ENCODE results near the gene JMJD1C.

JMJD1C gene

DNA sequence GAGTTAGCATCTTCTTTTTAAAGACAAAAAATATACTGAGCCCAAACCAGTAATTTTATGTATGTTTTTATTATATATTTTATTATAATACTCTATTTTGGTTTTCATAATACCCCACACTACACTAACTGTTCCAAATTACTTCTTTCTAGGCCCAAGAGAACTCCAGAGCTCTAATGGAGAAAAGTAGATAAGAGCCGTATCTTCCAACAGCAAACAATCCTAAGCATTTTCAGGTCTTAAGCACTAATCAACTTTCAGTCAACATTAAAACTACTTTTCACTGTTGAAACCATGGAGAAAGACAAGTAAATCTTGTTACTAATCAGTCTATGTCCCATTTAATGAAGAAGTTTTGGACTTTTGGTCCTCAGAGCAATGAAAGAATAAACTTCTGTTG is 55.1 kb downstream of the JMJD1C start:
- H3K9me3 ChIP-seq (ENCODE audit: severe bottlenecking): no peaks in the 10 kb centered on the region
- H3K4me1 ChIP-seq (ENCODE audit: insufficient read depth, poor library complexity, severe bottlenecking): peaks cover 28% of the 10 kb centered on the region
- TF ChIP-seq, protein P1, sequence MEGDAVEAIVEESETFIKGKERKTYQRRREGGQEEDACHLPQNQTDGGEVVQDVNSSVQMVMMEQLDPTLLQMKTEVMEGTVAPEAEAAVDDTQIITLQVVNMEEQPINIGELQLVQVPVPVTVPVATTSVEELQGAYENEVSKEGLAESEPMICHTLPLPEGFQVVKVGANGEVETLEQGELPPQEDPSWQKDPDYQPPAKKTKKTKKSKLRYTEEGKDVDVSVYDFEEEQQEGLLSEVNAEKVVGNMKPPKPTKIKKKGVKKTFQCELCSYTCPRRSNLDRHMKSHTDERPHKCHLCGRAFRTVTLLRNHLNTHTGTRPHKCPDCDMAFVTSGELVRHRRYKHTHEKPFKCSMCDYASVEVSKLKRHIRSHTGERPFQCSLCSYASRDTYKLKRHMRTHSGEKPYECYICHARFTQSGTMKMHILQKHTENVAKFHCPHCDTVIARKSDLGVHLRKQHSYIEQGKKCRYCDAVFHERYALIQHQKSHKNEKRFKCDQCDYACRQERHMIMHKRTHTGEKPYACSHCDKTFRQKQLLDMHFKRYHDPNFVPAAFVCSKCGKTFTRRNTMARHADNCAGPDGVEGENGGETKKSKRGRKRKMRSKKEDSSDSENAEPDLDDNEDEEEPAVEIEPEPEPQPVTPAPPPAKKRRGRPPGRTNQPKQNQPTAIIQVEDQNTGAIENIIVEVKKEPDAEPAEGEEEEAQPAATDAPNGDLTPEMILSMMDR (IDR thresholded peaks at IDR 0.05; ENCODE audit: poor library complexity, severe bottlenecking): no peak
- ATAC-seq (ENCODE audit: low read depth) (no peak), DNase-seq (ENCODE audit: low spot score) (no peak)
- peaks cover 10% of the 10 kb centered on the region for H3K36me3 ChIP-seq (ENCODE audit: low read depth)
- no peaks in the 10 kb centered on the region for H3K27me3 ChIP-seq (ENCODE audit: insufficient read depth, poor library complexity, severe bottlenecking)
- H3K4me3 ChIP-seq (ENCODE audit: severe bottlenecking): no peak overlapping the region
- peak overlapping the region; percentile 5 for H3K27ac ChIP-seq (ENCODE audit: poor library complexity, severe bottlenecking)

DNA sequence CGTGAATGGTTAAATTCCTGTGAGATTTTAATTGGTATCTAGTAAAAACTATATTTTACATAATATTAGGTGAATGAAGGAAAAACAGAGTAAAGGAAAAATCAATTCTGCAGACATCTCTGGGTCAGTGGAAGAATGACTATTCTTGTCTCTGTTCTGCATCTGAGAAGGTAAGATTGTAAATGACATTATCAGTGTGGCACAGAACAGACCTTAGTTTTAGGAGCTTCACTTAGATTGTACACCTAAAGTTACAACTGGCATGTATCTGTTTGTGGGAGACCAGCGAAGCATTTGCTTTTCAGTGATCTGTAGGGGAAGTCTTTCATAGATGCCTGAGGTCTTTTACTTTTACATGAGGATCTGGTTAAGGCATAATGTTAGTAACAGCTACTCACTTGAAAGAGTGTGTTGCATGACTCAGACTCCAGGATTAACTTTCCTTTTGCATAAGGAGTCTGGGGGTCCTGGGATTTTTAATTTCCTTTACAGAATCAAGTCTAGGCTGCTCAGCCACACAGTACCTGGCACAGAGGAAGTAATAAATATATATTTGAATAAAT is 56.2 kb downstream of the JMJD1C start:
- Histone ChIP-seq H3K36me3 (ENCODE audit: low read depth) (peaks cover 18% of the 10 kb centered on the region), H3K27ac (ENCODE audit: poor library complexity, severe bottlenecking) (peak overlapping the region; percentile 5), H3K27me3 (ENCODE audit: insufficient read depth, poor library complexity, severe bottlenecking) (no peaks in the 10 kb centered on the region), H3K9me3 (ENCODE audit: severe bottlenecking) (no peaks in the 10 kb centered on the region), H3K4me1 (ENCODE audit: insufficient read depth, poor library complexity, severe bottlenecking) (peaks cover 22% of the 10 kb centered on the region), H3K4me3 (ENCODE audit: severe bottlenecking) (no peak overlapping the region)
- ATAC-seq (ENCODE audit: low read depth) (peak; percentile 64; the same call in 2 of the 3 replicates), DNase-seq (ENCODE audit: low spot score) (no peak)
- TF ChIP-seq, protein P1 (IDR thresholded peaks at IDR 0.05; ENCODE audit: poor library complexity, severe bottlenecking): no peak

DNA sequence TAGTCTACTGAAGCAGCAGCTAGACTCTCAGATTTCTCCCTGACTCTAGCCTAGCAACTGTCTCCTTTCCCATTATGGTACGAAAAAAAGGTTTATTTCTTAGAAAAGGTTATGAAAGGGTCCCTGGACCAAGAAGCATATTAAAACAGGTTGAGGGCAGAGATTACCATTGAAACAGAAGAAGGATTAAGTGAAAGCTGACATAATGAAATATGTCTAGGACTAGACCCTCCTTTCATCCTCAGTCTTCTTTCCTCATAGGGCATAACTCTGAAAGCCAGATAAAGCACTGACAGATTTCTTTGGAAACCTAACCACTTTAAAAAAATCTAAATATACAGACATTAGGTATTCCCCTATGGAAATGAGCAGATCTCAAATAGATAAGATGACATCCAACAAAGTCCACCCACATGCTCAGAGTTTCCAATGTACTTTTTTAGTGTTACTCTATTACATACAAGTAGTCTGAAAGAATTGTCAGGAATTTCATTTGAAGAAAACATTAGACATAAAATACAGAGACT is 58.6 kb downstream of the JMJD1C start:
- Histone ChIP-seq H3K4me1 (ENCODE audit: insufficient read depth, poor library complexity, severe bottlenecking) (peaks cover 22% of the 10 kb centered on the region), H3K9me3 (ENCODE audit: severe bottlenecking) (no peaks in the 10 kb centered on the region), H3K36me3 (ENCODE audit: low read depth) (peaks cover 21% of the 10 kb centered on the region), H3K4me3 (ENCODE audit: severe bottlenecking) (no peak overlapping the region), H3K27ac (ENCODE audit: poor library complexity, severe bottlenecking) (no peak overlapping the region), H3K27me3 (ENCODE audit: insufficient read depth, poor library complexity, severe bottlenecking) (no peaks in the 10 kb centered on the region)
- ATAC-seq (ENCODE audit: low read depth): no peak
- TF ChIP-seq, protein P1 (IDR thresholded peaks at IDR 0.05; ENCODE audit: poor library complexity, severe bottlenecking): no peak
- no peak for DNase-seq (ENCODE audit: low spot score)

DNA sequence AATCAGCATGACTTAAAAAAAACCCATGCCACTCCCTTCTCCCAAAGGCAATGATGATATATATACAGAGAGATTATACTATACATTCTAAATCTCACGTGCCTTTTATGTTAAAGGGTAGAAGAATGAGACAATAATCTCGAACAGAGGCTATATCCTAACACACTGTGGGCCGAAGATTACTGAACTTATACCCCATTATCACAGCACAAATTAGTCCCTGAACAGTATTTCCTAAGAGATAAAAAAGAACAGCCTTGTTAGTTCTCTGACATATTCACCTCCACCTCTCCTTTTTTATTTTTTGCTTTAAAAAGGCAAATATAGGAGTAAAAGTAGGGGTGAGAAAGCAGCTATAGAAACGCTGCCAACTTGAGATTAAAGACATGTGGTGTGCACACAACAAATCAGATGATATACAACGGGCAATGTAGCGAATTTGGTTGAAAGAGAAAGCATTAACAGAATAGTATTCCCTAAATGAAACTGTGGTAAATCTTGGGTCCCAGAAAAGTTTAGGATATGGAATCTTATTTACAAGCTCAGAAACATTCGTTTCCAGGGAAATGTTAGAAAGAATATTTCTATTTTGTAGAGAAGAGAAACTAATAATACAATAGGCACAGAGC is 69.5 kb downstream of the JMJD1C start:
- no peak for ATAC-seq (ENCODE audit: low read depth)
- H3K4me1 ChIP-seq (ENCODE audit: insufficient read depth, poor library complexity, severe bottlenecking): no peaks in the 10 kb centered on the region
- no peaks in the 10 kb centered on the region for H3K36me3 ChIP-seq (ENCODE audit: low read depth)
- H3K4me3 ChIP-seq (ENCODE audit: severe bottlenecking): no peak overlapping the region
- H3K27me3 ChIP-seq (ENCODE audit: insufficient read depth, poor library complexity, severe bottlenecking): no peaks in the 10 kb centered on the region
- DNase-seq (ENCODE audit: low spot score): no peak
- no peak overlapping the region for H3K27ac ChIP-seq (ENCODE audit: poor library complexity, severe bottlenecking)
- TF ChIP-seq, protein P1 (IDR thresholded peaks at IDR 0.05; ENCODE audit: poor library complexity, severe bottlenecking): no peak
- H3K9me3 ChIP-seq (ENCODE audit: severe bottlenecking): no peaks in the 10 kb centered on the region

DNA sequence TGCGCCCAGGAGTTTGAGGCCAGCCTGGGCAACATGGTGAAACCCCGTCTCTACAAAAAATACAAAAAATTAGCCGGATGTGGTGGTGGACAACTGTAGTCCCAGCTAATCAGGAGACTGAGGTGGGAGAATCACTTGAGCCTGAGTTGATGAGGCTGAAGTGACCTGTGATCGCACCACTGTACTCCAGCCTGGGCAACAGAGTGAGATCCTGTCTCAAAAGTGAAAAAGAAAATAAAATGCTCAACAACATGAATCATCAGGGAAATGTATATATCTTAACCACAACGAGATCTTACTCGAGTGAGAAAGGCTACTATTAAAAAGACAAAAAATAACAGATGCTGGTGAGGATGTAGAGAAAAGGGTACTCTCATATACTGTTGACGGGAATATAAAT is 72.7 kb downstream of the JMJD1C start:
- Histone ChIP-seq H3K27me3 (ENCODE audit: insufficient read depth, poor library complexity, severe bottlenecking) (no peaks in the 10 kb centered on the region), H3K4me1 (ENCODE audit: insufficient read depth, poor library complexity, severe bottlenecking) (peaks cover 4% of the 10 kb centered on the region), H3K36me3 (ENCODE audit: low read depth) (peaks cover 3% of the 10 kb centered on the region; the same call in 1 of the 2 replicates), H3K9me3 (ENCODE audit: severe bottlenecking) (no peaks in the 10 kb centered on the region), H3K4me3 (ENCODE audit: severe bottlenecking) (no peak overlapping the region), H3K27ac (ENCODE audit: poor library complexity, severe bottlenecking) (no peak overlapping the region)
- TF ChIP-seq, protein P1 (IDR thresholded peaks at IDR 0.05; ENCODE audit: poor library complexity, severe bottlenecking): no peak
- ATAC-seq (ENCODE audit: low read depth) (no peak), DNase-seq (ENCODE audit: low spot score) (no peak)

Measured in RWPE2 (cell line).